Erythroblast (primary cell): ENCODE measurements around the gene DIAPH2.

Experiments used
- GATA1 ChIP-seq: IDR thresholded peaks from 2 replicates; pipeline ENCODE4 v1.6.1; 2011; ENCODE audit warnings: low read depth, mild to moderate bottlenecking, control low read depth, low read length, moderate library complexity
- POLR2A ChIP-seq: IDR thresholded peaks from 2 replicates; pipeline ENCODE4 v1.6.1; 2011; ENCODE audit warnings: mild to moderate bottlenecking, low read length

DNA sequence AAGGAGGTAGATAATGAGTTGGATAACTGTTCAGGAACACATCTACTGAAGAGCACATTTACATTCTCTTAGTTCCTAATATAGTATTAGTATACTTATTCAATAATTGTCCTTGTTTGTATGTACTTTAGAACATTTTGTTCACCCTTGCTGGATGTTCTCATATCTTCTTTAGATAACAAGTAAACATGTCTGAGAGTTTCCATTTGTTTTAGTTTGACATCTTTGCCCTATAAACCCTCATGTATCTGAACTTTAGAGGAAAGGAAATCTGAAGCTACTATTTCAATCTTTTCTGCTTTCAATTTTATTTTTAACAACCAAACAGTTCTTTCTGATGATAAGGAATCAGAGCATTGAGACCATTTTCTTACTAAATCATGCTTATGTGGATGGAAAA, 717.7 kb downstream of the DIAPH2 start:
- TF ChIP-seq POLR2A (no peak), GATA1 (no peak)
